ENCODE measurements around the gene NOS1.
A peak's percentile ranks its signal among the peaks of the same experiment; 100 is the strongest.
"Not testable (repeated sequence)": the region's sequence is repeated elsewhere in the genome, so short reads cannot be mapped to it uniquely, and the experiment has no call there.

NOS1 gene

GRCh38 chr12:117202033-117202432 is 159.4 kb downstream of the NOS1 start:
- DNase-seq = no peak

- not testable (repeated sequence) for DNase-seq
Observed at GRCh38 chr12:117199956-117200744, 161.3 kb downstream of the NOS1 start.

GRCh38 chr12:117196334-117196733 is 165.1 kb downstream of the NOS1 start:
- not testable (repeated sequence) for DNase-seq

GRCh38 chr12:117195027-117195426 is 166.4 kb downstream of the NOS1 start:
- not testable (repeated sequence) for DNase-seq

GRCh38 chr12:117193903-117194302 is 167.5 kb downstream of the NOS1 start:
- DNase-seq = no peak

- not testable (repeated sequence) for DNase-seq
Observed at GRCh38 chr12:117192581-117192980, 168.8 kb downstream of the NOS1 start.

- DNase-seq = no peak
Observed at GRCh38 chr12:117192057-117192456, 169.4 kb downstream of the NOS1 start.

- peak; percentile 82 for DNase-seq
Observed at GRCh38 chr12:117190210-117190781, 171.1 kb downstream of the NOS1 start, which contains the start of gene FBXO21. Gene FBXO21 (minus strand): TSS chr12:117190470. CDS start chr12:117190456, 14 bp downstream.

GRCh38 chr12:117189725-117190209 is 171.7 kb downstream of the NOS1 start:
- DNase-seq = peak; percentile 18

GRCh38 chr12:117188961-117189724 is 172.3 kb downstream of the NOS1 start:
- DNase-seq = no peak

- DNase-seq = no peak
Observed at GRCh38 chr12:117188121-117188665, 173.2 kb downstream of the NOS1 start.

GRCh38 chr12:117187421-117187820 is 174.0 kb downstream of the NOS1 start:
- no peak for DNase-seq

- no peak for DNase-seq
Observed at GRCh38 chr12:117182866-117183265, 178.6 kb downstream of the NOS1 start.

GRCh38 chr12:117181468-117181843 is 180.0 kb downstream of the NOS1 start:
- DNase-seq = not testable (repeated sequence)

- DNase-seq = no peak
Observed at GRCh38 chr12:117180758-117181467, 180.5 kb downstream of the NOS1 start.

GRCh38 chr12:117178745-117179144 is 182.7 kb downstream of the NOS1 start:
- no peak for DNase-seq

- no peak for DNase-seq
Observed at GRCh38 chr12:117178301-117178700, 183.1 kb downstream of the NOS1 start.

- DNase-seq = no peak
Observed at GRCh38 chr12:117172168-117172567, 189.3 kb downstream of the NOS1 start.

GRCh38 chr12:117171499-117172162 is 189.8 kb downstream of the NOS1 start:
- DNase-seq = no peak

- DNase-seq = no peak
Observed at GRCh38 chr12:117169548-117169947, 191.9 kb downstream of the NOS1 start.

- no peak for DNase-seq
Observed at GRCh38 chr12:117168976-117169375, 192.4 kb downstream of the NOS1 start.

GRCh38 chr12:117167769-117168168 is 193.7 kb downstream of the NOS1 start:
- no peak for DNase-seq
